Activated naive CD4-positive, alpha-beta T cell treated with anti-CD3 and anti-CD28 coated beads for 36 hours (primary cell): ENCODE data around the gene GLIS2. TPM values are rescaled to one million over a fixed set of nuclear protein-coding genes. Genes with fewer than 3 reads are reported as not detected.

Source experiments
- CTCF ChIA-PET: fragments of 350-600 bp; sonication (Branson Sonifier 250); formaldehyde crosslinking; loops from one replicate; lab custom pipeline; 2021; ENCODE audit warnings: antibody characterized with exemption; lab: Charles Lee
- DNase-seq: peaks from one replicate; pipeline ENCODE4 v3.0.0-alpha.2; 2020
- H3K27ac Mint-ChIP-seq: one replicate; pipeline ENCODE4 v1.8.0; 2021; ENCODE audit warnings: mild to moderate bottlenecking, mixed read lengths
- H3K27me3 Mint-ChIP-seq: one replicate; pipeline ENCODE4 v1.8.0; 2021; ENCODE audit warnings: low read depth, mixed read lengths
- H3K36me3 Mint-ChIP-seq: one replicate; pipeline ENCODE4 v1.8.0; 2021; ENCODE audit warnings: low read depth, mixed read lengths
- H3K4me1 Mint-ChIP-seq: one replicate; pipeline ENCODE4 v1.8.0; 2021; ENCODE audit warnings: low read depth, mixed read lengths
- H3K4me3 Mint-ChIP-seq: one replicate; pipeline ENCODE4 v1.8.0; 2021; ENCODE audit warnings: mild to moderate bottlenecking, moderate library complexity, mixed read lengths
- H3K9me3 Mint-ChIP-seq: one replicate; pipeline ENCODE4 v1.8.0; 2021; ENCODE audit warnings: mixed read lengths
- intact Hi-C: fragments of 100-400 bp; cut with micrococcal nuclease; formaldehyde crosslinking; loops from one replicate; pipeline ENCODE4 v1.15.1; 2023
- total RNA-seq, 2 experiments: library from RNA; stranded (reverse); gene quantifications; one replicate each; pipeline ENCODE4 v1.2.3, GENCODE V29; 2021

Gene GLIS2
- total RNA-seq, 2 experiments from 2014 or later: 0.12 to 0.24 TPM

DNA sequence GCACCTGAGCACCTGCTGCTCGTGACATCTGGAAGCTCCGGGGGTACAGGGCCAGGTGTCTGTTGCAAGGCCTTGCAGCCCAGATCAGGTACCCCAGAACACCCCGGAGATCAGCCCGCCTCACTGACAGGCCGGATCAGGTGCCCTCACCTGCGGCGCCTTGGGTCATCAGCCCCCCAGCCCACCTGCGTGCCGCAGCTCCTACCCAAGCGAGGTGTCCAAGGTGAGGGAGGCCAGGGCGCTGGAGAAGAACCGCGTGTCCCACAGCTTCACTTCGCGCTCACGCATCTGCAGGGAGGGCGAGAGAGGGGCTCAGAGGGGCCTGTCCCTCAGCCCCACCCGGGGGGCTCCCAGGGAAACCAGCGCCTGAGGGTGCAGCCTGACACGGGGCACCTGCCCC lies 71.9 kb downstream of the GLIS2 start:
- no peaks in the 10 kb centered on the region for H3K36me3 Mint-ChIP-seq

DNA sequence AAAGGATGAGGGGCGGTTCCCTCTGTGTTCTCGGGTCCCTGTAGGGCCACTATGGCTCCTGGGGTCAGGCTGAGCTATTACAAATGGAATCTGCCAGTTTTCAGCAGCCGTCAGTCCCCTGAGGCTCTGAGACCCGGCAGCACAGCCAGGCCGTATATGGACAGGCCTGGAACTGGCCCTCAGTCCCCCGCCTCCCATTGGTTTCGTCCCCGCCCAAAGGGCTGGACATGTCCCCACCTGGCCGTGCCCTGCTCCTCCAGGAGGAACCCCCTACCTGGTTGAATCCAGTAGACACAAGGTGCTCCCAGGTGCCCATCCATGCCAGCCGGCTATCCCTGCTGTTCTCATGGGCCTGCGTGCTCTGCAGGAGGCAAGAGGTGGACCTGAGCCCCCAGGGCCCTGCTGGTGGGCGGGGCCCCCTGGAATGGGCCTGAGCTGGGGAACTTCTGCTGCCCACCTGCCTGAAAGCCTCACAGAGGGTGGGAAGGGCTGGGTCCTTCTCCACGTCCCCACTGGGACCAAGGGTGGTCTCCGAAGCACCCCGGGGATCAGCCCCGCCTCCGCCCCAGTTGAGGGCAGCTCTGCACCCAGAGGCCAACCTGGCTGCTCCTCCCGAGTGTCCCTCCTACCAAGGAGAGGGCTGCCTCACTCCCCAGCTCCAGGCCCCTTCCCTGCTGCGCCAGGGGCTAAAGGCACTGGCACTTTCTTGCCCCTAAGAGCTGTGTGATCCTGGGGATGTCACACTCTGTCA lies 72.6 kb downstream of the GLIS2 start:
- Mint-ChIP-seq H3K27ac (no peak overlapping the region), H3K4me3 (no peak overlapping the region), H3K27me3 (no peaks in the 10 kb centered on the region), H3K36me3 (no peaks in the 10 kb centered on the region), H3K4me1 (no peaks in the 10 kb centered on the region), H3K9me3 (no peaks in the 10 kb centered on the region)
- no peak for DNase-seq
- CTCF ChIA-PET: interaction anchor here (1.1 kb wide), 1 partner anchor 15 kb away, joined by 3 read pairs; no protein-coding TSS in a partner anchor
- intact Hi-C loops: no loop called here

More for the DNA sequence above, 71.9 kb downstream of the GLIS2 start:
- DNase-seq: no peak
- Mint-ChIP-seq H3K4me3 (no peak overlapping the region), H3K4me1 (no peaks in the 10 kb centered on the region), H3K27ac (no peak overlapping the region), H3K27me3 (no peaks in the 10 kb centered on the region), H3K9me3 (no peaks in the 10 kb centered on the region)
- intact Hi-C loops: no loop called here
- CTCF ChIA-PET: no interaction called here

Other genes starting within 250 kb of the GLIS2 start
- 1 to 10 TPM; 6.5 to 7.1 TPM for gene ADCY9, start 199.6 kb upstream of the GLIS2 start, total RNA-seq
- not detected for gene SRL, start 74.0 kb upstream of the GLIS2 start, total RNA-seq
- gene TFAP4, start 43.0 kb upstream of the GLIS2 start, total RNA-seq: 10 to 100 TPM; 24.0 to 27.7 TPM
- gene PAM16, start 35.3 kb downstream of the GLIS2 start, total RNA-seq: 10 to 100 TPM; 67.8 to 71.3 TPM
- gene VASN, start 55.8 kb downstream of the GLIS2 start, total RNA-seq: not detected
- 10 to 100 TPM; 39.7 to 43.3 TPM for gene CORO7, start 100.5 kb downstream of the GLIS2 start, total RNA-seq
- gene DNAJA3, start 109.8 kb downstream of the GLIS2 start, total RNA-seq: 10 to 100 TPM; 86.7 to 88.0 TPM
- gene NMRAL1, start 158.6 kb downstream of the GLIS2 start, total RNA-seq: 10 to 100 TPM; 30.5 to 30.8 TPM
- gene HMOX2, start 160.3 kb downstream of the GLIS2 start, total RNA-seq: 10 to 100 TPM; 46.8 to 49.3 TPM
- gene CDIP1, start 222.7 kb downstream of the GLIS2 start, total RNA-seq: 10 to 100 TPM; 31.9 to 35.7 TPM
- under 1 TPM; 0.07 to 0.30 TPM for gene C16orf96, start 240.3 kb downstream of the GLIS2 start, total RNA-seq